Cardiac ventricle fibroblast (primary cell): ENCODE results near the gene PPME1. TPM values are rescaled to one million over a fixed set of nuclear protein-coding genes. Genes with fewer than 3 reads are reported as not detected.

ENCODE experiments used
- total RNA-seq: library from RNA; depleted of rRNA; stranded (reverse); fragments of >200 nt; gene quantifications from 2 replicates; pipeline ENCODE4 v1.2.3, GENCODE V29; 2015

The PPME1 gene, protein sequence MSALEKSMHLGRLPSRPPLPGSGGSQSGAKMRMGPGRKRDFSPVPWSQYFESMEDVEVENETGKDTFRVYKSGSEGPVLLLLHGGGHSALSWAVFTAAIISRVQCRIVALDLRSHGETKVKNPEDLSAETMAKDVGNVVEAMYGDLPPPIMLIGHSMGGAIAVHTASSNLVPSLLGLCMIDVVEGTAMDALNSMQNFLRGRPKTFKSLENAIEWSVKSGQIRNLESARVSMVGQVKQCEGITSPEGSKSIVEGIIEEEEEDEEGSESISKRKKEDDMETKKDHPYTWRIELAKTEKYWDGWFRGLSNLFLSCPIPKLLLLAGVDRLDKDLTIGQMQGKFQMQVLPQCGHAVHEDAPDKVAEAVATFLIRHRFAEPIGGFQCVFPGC
- 22.3 and 34.2 TPM in 2 replicates for total RNA-seq

DNA sequence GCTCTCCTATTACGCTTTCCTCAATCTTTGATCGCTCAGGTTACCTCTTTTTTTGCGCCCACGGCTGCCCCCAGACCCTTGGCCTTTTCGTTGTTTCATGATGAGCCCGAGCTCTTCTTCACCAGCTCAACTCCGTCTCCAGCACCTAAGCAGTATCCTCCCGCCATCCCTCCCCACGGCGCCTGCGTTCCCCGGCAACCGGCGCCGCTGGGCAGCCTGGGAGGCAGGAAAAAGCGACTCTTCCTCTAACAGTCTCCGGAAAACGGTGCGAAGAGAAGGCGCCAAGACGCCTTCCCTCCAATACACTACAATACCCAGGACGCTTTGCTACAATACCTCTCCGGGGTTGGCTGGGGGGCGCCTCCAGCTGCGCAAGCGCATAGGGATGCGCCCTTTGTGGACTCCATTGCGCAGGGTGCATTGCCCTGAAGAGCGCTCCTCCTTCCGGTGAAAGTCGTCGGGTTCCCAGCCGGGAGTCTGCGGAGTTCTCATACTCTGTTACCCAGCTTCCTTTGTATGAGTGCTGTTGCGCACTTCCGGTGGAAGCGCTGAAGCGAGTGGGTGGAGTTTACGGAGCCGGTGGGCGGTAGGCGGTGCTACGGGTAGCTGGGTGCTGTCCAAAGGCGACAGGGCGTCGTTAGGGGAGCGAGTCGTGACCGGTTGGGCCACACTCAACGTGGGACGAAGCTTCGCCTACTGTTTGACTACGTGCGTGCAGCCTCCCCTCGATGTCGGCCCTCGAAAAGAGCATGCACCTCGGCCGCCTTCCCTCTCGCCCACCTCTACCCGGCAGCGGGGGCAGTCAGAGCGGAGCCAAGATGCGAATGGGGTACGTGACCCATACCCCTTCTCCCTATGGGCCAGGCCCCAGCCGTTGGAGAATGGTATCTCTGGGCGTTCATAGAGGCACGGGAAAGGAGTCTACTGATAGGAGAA, at the start of gene PPME1, which contains the start of gene C2CD3:
PPME1 (plus strand) TSS at position 596 of the 936 bp plus-strand sequence; CDS start at position 729, 133 bp downstream.
C2CD3 (minus strand) TSS at position 309 of the 936 bp plus-strand sequence; CDS start at position 99, 210 bp downstream.

Other genes with a start within 250 kb of the PPME1 start
- not detected in 2 replicates for gene DNAJB13, start 220.3 kb upstream of the PPME1 start, total RNA-seq
- 0.50 TPM in 1 of 2 replicates, not detected in the other for gene UCP2, start 188.4 kb upstream of the PPME1 start, total RNA-seq
- 0.50 TPM in 1 of 2 replicates, not detected in the other for gene UCP3, start 162.2 kb upstream of the PPME1 start, total RNA-seq
- gene C2CD3, start 287 bp upstream of the PPME1 start, total RNA-seq, result 6.1 and 10.6 TPM in 2 replicates
- 2.4 and 4.6 TPM in 2 replicates for gene P4HA3, start 140.4 kb downstream of the PPME1 start, total RNA-seq
- 0.75 and 1.5 TPM in 2 replicates for gene PGM2L1, start 227.1 kb downstream of the PPME1 start, total RNA-seq